HepG2 (cell line): ENCODE data around the gene CCDC38. TPM values are rescaled to one million over a fixed set of nuclear protein-coding genes. Genes with fewer than 3 reads are reported as not detected.

Experiments used
- AKNA ChIP-seq: sonication (generic); formaldehyde crosslinking; IDR thresholded peaks from 2 replicates; pipeline ENCODE4 v1.4.0; 2020; ENCODE audit warnings: missing genetic modification reagents, borderline replicate concordance
- CENPT ChIP-seq: sonication (generic); formaldehyde crosslinking; IDR thresholded peaks from 2 replicates; pipeline ENCODE4 v1.8.0; 2022; ENCODE audit warnings: low read depth, mild to moderate bottlenecking, moderate library complexity, missing genetic modification reagents
- HMG20A ChIP-seq: IDR thresholded peaks from 2 replicates; pipeline ENCODE4 v1.6.1; 2016; ENCODE audit warnings: borderline replicate concordance
- HOXA7 ChIP-seq: sonication (generic); formaldehyde crosslinking; IDR thresholded peaks from 2 replicates; pipeline ENCODE4 v1.8.1; 2022; ENCODE audit warnings: mild to moderate bottlenecking, missing genetic modification reagents, moderate library complexity
- KMT2B ChIP-seq: IDR thresholded peaks from 2 replicates; pipeline ENCODE4 v1.6.1; 2016; ENCODE audit warnings: missing genetic modification reagents, missing compliant biosample characterization
- XBP1 ChIP-seq: sonication (generic); formaldehyde crosslinking; IDR thresholded peaks from 2 replicates; pipeline ENCODE4 v1.5.0; 2020; ENCODE audit warnings: missing genetic modification reagents
- ZFP41 ChIP-seq: sonication (generic); formaldehyde crosslinking; IDR thresholded peaks from 2 replicates; pipeline ENCODE4 v1.4.0; 2020; ENCODE audit warnings: mild to moderate bottlenecking, missing genetic modification reagents, borderline replicate concordance
- ZNF101 ChIP-seq: sonication (generic); formaldehyde crosslinking; IDR thresholded peaks from 2 replicates; pipeline ENCODE4 v1.4.0; 2020; ENCODE audit warnings: mild to moderate bottlenecking, low read depth, missing genetic modification reagents, borderline replicate concordance
- ZNF329 ChIP-seq: sonication (generic); formaldehyde crosslinking; IDR thresholded peaks from 2 replicates; pipeline ENCODE4 v1.9.0; 2021; ENCODE audit warnings: low read depth, mild to moderate bottlenecking, missing genetic modification reagents
- ZNF335 ChIP-seq: sonication (generic); formaldehyde crosslinking; IDR thresholded peaks from 2 replicates; pipeline ENCODE4 v1.4.0; 2020; ENCODE audit warnings: missing genetic modification reagents
- ZNF432 ChIP-seq: sonication (generic); formaldehyde crosslinking; IDR thresholded peaks from 2 replicates; pipeline ENCODE4 v1.5.0; 2020; ENCODE audit warnings: missing genetic modification reagents, mild to moderate bottlenecking, borderline replicate concordance
- ZNF460 ChIP-seq: sonication (generic); formaldehyde crosslinking; IDR thresholded peaks from 2 replicates; pipeline ENCODE4 v1.5.1; 2020; ENCODE audit warnings: missing genetic modification reagents, mild to moderate bottlenecking, borderline replicate concordance
- polyA plus RNA-seq, 8 experiments: library from polyadenylated mRNA; depleted of rRNA in 3 of 8; stranded (reverse) in 7 of 8; unstranded in 1 of 8; fragments of >200 nt; fragmentation: Illumina TruSeq in 4 of 8; extraction: Trizol in 4 of 8; gene quantifications; 2 replicates each; pipeline versions ENCODE4 v1.2.1 to v1.2.3, GENCODE V29; 2011 to 2016; ENCODE audit warnings: low read depth in 4 of 8, missing spikeins in 1 of 8, mixed read lengths in 1 of 8; ENCODE audit not compliant: insufficient read depth in 1 of 8
- total RNA-seq, 5 experiments: library from RNA; depleted of rRNA; stranded (reverse); fragments of >200 nt; fragmentation: Illumina TruSeq; extraction: Trizol; gene quantifications; 2 replicates each; pipeline ENCODE4 v1.2.3, GENCODE V29; 2016; ENCODE audit warnings: low read depth in 1 of 5
- TF ChIP-seq, protein P1 (sequence below): sonication (generic); formaldehyde crosslinking; IDR thresholded peaks from 2 replicates; pipeline ENCODE4 v1.5.1; 2020; ENCODE audit warnings: mild to moderate bottlenecking, missing genetic modification reagents, borderline replicate concordance
- TF ChIP-seq, protein P2 (sequence below): sonication (generic); formaldehyde crosslinking; conservative IDR thresholded peaks from 2 replicates; pipeline ENCODE4 v1.8.0; 2022; ENCODE audit warnings: mild to moderate bottlenecking, moderate library complexity, missing genetic modification reagents
- TF ChIP-seq, protein P3 (sequence below): sonication (generic); formaldehyde crosslinking; conservative IDR thresholded peaks from 2 replicates; pipeline ENCODE4 v1.4.0; 2020; ENCODE audit warnings: missing genetic modification reagents
- TF ChIP-seq, protein P4 (sequence below): sonication (generic); formaldehyde crosslinking; IDR thresholded peaks from 2 replicates; pipeline ENCODE4 v1.4.0; 2020; ENCODE audit warnings: low read depth, mild to moderate bottlenecking, missing genetic modification reagents

CCDC38 gene
- total and polyA plus RNA-seq, 2 of the 13 experiments (the other 11 are each of a cell fraction or from before 2014, with no cell fraction given), result 0.24 to 0.32 TPM

GRCh38 chr12:95976416-95976832, 34.0 kb upstream of the CCDC38 start (continued):
- TF ChIP-seq, protein P1, sequence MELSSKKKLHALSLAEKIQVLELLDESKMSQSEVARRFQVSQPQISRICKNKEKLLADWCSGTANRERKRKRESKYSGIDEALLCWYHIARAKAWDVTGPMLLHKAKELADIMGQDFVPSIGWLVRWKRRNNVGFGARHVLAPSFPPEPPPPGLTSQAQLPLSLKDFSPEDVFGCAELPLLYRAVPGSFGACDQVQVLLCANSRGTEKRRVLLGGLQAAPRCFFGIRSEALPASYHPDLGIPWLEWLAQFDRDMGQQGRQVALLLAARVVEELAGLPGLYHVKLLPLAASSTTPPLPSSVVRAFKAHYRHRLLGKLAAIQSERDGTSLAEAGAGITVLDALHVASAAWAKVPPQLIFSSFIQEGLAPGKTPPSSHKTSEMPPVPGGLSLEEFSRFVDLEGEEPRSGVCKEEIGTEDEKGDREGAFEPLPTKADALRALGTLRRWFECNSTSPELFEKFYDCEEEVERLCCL, result no peak
- TF ChIP-seq XBP1, result peak; percentile 44; the same call in 1 of the 2 replicates
- TF ChIP-seq, protein P2, sequence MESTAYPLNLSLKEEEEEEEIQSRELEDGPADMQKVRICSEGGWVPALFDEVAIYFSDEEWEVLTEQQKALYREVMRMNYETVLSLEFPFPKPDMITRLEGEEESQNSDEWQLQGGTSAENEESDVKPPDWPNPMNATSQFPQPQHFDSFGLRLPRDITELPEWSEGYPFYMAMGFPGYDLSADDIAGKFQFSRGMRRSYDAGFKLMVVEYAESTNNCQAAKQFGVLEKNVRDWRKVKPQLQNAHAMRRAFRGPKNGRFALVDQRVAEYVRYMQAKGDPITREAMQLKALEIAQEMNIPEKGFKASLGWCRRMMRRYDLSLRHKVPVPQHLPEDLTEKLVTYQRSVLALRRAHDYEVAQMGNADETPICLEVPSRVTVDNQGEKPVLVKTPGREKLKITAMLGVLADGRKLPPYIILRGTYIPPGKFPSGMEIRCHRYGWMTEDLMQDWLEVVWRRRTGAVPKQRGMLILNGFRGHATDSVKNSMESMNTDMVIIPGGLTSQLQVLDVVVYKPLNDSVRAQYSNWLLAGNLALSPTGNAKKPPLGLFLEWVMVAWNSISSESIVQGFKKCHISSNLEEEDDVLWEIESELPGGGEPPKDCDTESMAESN (CRISPR knock-in tag), result 0 out of 2 replicates have a peak, but pooled peaks have one; percentile 44
- TF ChIP-seq ZNF460 (CRISPR knock-in tag), result no peak
- no peak for TF ChIP-seq ZNF335
- peak; percentile 82; the same call in 1 of the 2 replicates for TF ChIP-seq HMG20A
- TF ChIP-seq ZNF432 (CRISPR knock-in tag), result no peak
- TF ChIP-seq, protein P3, sequence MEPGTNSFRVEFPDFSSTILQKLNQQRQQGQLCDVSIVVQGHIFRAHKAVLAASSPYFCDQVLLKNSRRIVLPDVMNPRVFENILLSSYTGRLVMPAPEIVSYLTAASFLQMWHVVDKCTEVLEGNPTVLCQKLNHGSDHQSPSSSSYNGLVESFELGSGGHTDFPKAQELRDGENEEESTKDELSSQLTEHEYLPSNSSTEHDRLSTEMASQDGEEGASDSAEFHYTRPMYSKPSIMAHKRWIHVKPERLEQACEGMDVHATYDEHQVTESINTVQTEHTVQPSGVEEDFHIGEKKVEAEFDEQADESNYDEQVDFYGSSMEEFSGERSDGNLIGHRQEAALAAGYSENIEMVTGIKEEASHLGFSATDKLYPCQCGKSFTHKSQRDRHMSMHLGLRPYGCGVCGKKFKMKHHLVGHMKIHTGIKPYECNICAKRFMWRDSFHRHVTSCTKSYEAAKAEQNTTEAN (CRISPR knock-in tag), result 0 out of 2 replicates have a peak, but pooled peaks have one; percentile 43
- no peak for TF ChIP-seq ZNF101 (CRISPR knock-in tag)
- TF ChIP-seq HOXA7, result no peak
- TF ChIP-seq, protein P4, sequence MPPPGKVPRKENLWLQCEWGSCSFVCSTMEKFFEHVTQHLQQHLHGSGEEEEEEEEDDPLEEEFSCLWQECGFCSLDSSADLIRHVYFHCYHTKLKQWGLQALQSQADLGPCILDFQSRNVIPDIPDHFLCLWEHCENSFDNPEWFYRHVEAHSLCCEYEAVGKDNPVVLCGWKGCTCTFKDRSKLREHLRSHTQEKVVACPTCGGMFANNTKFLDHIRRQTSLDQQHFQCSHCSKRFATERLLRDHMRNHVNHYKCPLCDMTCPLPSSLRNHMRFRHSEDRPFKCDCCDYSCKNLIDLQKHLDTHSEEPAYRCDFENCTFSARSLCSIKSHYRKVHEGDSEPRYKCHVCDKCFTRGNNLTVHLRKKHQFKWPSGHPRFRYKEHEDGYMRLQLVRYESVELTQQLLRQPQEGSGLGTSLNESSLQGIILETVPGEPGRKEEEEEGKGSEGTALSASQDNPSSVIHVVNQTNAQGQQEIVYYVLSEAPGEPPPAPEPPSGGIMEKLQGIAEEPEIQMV (CRISPR knock-in tag), result no peak
- peak; percentile 50; the same call in 1 of the 2 replicates for TF ChIP-seq ZNF329 (CRISPR knock-in tag)
- no peak for TF ChIP-seq KMT2B
- no peak for TF ChIP-seq AKNA (CRISPR knock-in tag)
- no peak for TF ChIP-seq CENPT (CRISPR knock-in tag)
- no peak for TF ChIP-seq ZFP41
